ENCODE results near the gene MGAT5B.

DNA sequence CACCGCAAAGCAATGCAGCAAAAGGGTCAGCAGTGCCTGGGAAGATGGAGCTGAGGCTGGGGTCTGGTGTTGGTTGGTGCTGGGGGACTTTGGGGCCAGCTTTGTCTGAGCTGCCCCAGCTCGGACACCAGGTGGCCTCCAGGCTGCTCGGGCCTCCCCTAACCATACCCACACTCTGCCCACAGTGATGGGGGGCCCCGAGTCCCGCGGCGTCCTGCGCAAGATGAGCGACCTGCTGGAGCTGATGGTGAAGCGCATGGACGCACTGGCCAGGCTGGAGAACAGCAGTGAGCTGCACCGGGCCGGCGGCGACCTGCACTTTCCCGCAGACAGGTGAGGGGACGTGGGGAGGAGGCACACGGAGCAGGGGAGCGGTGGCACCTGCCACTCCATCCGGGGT lies 13.8 kb downstream of the MGAT5B start:
- TF ChIP-seq, protein P1, sequence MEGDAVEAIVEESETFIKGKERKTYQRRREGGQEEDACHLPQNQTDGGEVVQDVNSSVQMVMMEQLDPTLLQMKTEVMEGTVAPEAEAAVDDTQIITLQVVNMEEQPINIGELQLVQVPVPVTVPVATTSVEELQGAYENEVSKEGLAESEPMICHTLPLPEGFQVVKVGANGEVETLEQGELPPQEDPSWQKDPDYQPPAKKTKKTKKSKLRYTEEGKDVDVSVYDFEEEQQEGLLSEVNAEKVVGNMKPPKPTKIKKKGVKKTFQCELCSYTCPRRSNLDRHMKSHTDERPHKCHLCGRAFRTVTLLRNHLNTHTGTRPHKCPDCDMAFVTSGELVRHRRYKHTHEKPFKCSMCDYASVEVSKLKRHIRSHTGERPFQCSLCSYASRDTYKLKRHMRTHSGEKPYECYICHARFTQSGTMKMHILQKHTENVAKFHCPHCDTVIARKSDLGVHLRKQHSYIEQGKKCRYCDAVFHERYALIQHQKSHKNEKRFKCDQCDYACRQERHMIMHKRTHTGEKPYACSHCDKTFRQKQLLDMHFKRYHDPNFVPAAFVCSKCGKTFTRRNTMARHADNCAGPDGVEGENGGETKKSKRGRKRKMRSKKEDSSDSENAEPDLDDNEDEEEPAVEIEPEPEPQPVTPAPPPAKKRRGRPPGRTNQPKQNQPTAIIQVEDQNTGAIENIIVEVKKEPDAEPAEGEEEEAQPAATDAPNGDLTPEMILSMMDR (IDR thresholded peaks at IDR 0.05; ENCODE audit: insufficient read depth, low read depth, low read length): no peak
- TF ChIP-seq EZH2 (IDR thresholded peaks at IDR 0.05; ENCODE audit: insufficient read depth, low read length): no peak

Data from astrocyte (in vitro differentiated cells and primary cell).